UCSD-AML1 (cell line): Measurements from ENCODE around the gene EGR2.

Experiments used
- DNase-seq: peaks from one replicate; lab custom pipeline; 2025; ENCODE audit not compliant: unreplicated experiment; lab: John Stamatoyannopoulos, UW

The EGR2 gene

DNA sequence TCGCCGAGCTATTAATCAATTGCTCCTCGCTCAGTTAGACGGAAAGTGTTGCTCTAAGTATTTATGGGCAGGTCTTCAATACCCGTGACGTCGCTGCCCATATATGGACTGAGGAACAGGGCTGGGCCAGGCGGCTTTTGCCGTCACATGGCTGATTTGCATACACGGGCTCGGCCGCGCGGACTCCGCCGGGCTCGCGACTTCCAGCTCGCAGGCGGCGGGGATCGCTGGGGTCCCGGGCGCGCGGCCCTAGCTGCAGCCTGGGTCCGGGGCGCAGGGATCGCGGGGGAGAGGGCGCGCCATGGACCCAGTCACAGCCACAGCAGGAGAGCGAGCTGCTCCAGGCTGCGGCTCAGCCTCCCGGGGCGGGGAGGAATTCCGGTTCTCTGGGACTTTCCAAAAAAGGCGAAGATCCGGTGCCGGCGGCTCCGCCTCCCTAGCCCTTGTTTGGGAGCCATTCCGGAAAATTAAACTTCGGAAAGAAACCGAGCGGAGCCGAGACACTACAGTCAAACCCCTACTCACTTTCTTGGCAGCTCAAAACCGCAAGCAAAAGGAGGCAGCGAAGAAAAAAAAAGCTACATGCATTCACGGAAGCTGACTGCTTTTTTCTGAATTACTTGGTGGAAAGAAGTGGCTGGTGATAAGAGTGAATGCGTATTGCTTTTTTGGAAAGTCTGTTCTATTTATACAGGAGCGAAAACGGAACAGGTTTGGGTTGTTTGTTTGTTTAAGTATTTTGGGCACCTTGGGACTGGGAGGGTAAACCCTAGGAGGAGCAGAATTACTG lies at the start of gene EGR2:
TSS of gene EGR2 (minus strand) at position 36 of the 790 bp plus-strand sequence. CDS start 337 bp downstream, outside the sequence.
- DNase-seq: peak; percentile 95

DNA sequence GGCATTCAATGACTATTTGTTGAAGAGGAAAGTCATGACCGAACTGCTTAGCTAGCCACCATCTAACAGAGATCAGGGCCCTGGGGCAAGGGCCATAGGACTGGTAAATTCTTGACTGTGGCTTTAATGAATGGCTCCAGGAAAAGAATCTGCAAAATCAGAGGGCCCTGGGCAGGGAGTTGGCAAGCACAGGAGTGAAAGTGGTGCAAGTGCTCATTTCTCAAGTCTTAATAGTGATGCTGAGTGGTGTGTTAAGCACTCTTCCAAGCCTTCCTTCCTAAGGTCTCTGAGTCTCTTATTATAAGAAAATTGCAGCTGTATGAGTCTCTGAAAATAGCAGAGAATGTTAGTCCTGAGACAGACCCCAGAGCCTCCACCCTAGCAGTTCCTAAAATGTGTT lies 46.3 kb upstream of the EGR2 start:
- DNase-seq: no peak

- no peak for DNase-seq
These were observed 45.3 kb upstream of the EGR2 start for GRCh38 chr10:62861507-62861906.

GRCh38 chr10:62860946-62861345 lies 44.8 kb upstream of the EGR2 start:
- DNase-seq: peak; percentile 40

GRCh38 chr10:62858364-62858763 lies 42.2 kb upstream of the EGR2 start:
- DNase-seq: no peak

- DNase-seq: no peak
These were observed 39.9 kb upstream of the EGR2 start for GRCh38 chr10:62856021-62856420.

- peak; percentile 58 for DNase-seq
These were observed 37.5 kb upstream of the EGR2 start for GRCh38 chr10:62853710-62854109.

- DNase-seq: no peak
These were observed 37.0 kb upstream of the EGR2 start for GRCh38 chr10:62852961-62853702.

- no peak for DNase-seq
These were observed 35.3 kb upstream of the EGR2 start for GRCh38 chr10:62851442-62851841.

DNA sequence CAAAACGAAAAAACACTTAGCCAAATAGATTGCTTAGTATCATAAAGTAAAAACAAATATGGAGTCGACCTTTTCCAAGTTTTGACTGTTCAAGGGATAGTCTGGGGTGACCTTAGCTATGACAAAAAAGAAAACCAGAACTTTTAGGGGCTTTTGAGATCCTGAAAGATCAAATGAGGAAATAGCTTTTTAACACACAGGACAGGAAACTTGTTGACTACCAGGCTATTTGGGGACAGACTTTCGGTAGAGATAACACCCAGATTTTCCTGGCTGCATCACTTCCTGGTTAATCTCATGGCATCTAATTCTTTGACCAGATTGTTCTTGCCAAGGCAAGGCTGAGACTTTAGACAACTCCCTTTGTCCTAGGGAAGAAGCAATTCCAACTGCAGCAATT lies 34.5 kb upstream of the EGR2 start:
- DNase-seq: no peak

DNA sequence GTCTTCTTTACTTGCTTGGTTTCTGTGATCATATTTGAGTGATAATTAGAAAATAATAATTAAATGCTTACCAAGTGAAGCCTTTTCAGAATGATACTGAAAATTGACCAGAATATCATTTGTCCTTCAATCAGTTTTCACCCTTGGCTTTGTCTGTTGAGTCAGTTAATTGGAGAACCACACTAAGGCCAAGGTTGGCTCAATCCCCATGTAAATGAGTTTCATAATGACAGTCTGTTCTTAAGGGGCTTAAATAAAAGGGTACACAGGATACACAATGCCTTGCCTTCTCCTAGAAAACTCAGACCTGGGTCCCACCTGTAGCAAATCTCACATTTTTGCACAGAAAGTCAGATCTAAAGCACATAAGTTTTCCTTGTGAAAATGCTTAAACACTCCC lies 31.3 kb upstream of the EGR2 start:
- DNase-seq: no peak

- DNase-seq: no peak
These were observed 28.3 kb upstream of the EGR2 start for GRCh38 chr10:62844280-62845011.

GRCh38 chr10:62843600-62843999 lies 27.4 kb upstream of the EGR2 start:
- no peak for DNase-seq

- DNase-seq: no peak
These were observed 26.8 kb upstream of the EGR2 start for GRCh38 chr10:62842983-62843382.

DNA sequence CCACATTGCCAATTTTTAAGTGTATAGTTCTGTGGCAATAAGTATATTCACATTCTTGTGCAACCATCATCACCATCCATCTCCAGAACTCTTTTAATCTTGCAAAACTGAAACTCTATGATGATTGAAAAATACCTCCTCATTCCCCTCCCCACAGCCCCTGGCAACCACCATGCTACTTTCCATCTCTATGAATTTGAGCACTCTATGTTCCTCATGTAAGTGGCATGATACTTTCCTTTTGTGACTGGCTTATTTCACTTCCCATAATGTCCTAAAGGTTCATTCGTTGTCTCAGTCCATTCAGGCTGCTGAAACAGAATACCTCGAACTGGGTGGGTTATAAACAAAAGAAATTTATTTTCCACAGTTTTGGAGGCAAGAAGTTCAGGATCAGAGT lies 23.4 kb upstream of the EGR2 start:
- DNase-seq: no peak

- DNase-seq: no peak
These were observed 15.2 kb upstream of the EGR2 start for GRCh38 chr10:62831346-62831745.

DNA sequence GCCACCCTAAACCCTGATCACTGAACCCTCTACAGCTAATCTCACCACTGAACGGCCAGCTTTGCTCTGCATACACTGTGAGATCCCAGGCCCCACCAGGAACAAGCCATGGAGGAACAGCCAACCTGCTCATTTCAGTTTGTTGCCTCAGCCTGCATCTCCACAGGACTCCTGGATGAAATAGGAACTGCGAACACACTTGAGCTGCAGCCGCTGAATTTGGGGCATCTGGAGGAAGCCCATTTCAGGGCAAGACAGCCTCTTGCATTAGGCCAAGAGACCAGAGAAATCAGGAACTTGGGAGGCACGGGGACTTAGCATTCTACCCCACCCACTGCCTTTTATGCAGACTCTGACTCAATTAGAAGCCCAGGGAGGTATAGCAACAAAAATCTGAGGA lies 14.5 kb upstream of the EGR2 start:
- no peak for DNase-seq

DNA sequence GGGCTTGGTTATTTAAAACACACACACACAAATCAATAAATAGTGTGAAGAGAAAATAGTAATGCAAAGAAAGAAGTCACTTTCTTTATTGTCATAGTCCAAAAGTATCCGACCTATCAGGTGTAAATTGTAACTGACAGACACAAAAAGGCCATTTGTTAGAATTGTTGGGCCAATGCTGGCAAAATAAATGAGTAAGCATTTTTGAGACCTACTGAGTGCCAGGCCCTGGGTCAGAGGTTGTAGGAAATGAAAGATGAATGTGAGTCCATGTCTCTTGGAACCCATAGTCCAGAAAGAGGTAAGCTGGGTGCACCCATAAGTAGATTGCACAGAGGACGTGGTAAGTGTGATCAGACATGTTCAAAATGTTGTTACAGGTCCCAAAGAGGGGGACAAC lies 13.5 kb upstream of the EGR2 start:
- no peak for DNase-seq

GRCh38 chr10:62826273-62826672 lies 10.1 kb upstream of the EGR2 start:
- DNase-seq: no peak

DNA sequence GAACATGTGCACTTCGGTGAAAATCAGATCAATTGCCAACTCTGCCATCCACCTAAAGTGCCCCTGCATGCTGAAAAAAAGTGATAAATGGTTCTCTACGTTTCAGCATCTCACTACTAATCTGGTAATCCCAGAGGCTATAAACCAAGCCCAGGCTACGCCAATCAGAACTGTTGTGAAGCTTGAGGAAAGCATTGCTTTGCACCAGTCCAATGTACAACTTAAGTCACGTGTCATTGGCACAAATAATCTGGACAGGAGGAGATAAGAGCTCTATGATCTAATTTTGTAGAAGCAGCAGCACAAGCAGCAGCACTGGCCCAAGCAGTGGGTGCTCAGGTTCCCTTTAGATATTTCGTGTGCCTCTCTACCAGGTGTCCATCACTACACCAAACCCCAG lies 4.4 kb upstream of the EGR2 start:
- no peak for DNase-seq

DNA sequence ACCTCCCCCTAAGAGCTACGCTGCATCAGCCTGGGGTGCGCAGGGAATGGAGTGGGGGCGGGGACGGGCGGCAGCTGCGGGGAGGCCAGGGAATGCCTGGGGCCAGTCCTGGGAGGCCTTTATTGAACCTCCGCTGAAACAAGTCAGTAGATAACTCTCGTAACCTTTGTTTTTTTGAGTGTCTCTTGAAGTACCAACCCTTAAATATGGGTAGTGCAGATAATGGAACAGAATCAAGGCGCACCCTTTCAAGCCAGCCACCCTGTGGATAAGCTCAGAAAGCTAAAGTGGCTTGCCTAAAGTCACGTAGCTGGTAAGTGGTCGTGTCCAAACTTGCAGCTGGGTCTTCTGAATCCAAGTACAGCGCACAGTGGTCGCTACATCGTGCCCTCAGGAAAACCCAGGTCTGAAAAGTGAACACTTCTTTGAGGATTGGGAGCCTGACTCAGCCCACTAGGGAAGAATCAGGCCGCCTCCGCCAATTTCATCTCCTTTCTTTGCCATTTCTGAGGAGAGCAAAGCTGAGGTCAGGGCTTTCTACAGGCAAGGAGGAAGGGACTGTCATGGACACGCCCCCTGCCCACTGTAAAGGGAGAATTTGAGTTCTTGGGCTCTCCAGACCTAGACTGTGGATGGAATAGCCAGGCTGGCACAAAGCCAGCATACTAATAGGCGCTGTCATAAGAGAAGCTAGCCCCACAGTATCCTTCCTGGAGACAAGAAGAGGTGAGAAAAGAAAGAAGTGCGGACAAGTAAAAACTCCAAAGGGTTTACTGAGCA lies 3.2 kb upstream of the EGR2 start:
- DNase-seq: no peak
